Uterus (tissue), 2 donors: ENCODE data around the gene CHRNA10.

Source experiments
- POLR2A ChIP-seq, 2 donors: fragments of 450-650 bp; IDR thresholded peaks; one replicate each; pipeline ENCODE4 v1.6.1; 2016; ENCODE audit warnings: antibody characterized with exemption in 2 of 2, mild to moderate bottlenecking in 1 of 2, moderate library complexity in 1 of 2
- TF ChIP-seq, protein P1 (sequence below), 4 experiments: fragments of 200-600 bp in 2 of 4; fragments of 450-650 bp in 2 of 4; sonication (generic) in 2 of 4; IDR thresholded peaks; one replicate each; pipeline ENCODE4 v1.5.1; 2016 to 2019; ENCODE audit warnings: antibody characterized with exemption in 4 of 4, mild to moderate bottlenecking in 2 of 4, moderate library complexity in 1 of 4

DNA sequence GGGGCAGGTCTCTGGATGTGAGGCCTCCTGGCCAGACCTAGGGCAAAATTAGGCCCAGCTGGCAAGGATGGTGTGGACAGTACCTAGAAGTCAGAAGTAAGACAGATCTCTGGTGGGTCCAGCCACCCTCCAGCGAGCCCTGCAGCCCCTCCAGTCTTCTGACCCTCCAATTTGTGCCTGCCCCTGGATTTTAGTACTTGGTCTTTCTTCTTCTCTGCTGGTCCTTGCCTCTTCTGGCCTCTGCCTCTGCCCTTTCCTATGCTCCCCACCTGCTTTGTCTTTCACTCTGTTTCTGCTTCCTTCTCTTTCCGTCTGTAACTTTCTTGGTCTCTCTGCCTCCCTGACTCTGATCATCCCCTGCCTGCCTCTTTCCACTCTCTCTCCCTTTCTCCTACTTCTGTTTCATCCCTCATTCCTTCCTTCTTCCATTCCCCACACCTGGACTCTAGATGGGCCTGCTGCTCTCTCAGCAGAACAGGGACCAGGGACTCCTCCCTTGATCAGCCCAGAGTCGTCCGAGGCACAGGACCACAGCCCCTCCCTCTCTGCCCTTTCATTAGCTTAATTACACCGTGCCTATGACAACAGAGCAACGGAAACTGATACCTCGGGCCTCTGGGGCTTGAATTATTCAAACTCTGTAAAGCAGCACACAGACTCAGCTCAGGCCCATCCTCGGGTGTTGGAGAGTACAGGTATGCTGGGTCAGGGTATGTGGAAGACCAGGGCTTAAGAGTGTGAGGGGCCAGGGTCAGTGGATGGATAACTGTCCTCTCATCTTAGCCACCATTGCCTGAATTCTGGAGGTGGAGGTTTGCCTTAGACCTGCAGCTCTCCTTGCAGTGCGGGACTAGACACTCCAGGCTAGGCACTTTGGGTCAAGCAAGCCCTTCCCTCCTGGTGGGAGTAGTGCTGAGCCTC, at the start of gene CHRNA10:
- TF ChIP-seq POLR2A (IDR thresholded peaks at IDR 0.05) = no peak
- TF ChIP-seq, protein P1, sequence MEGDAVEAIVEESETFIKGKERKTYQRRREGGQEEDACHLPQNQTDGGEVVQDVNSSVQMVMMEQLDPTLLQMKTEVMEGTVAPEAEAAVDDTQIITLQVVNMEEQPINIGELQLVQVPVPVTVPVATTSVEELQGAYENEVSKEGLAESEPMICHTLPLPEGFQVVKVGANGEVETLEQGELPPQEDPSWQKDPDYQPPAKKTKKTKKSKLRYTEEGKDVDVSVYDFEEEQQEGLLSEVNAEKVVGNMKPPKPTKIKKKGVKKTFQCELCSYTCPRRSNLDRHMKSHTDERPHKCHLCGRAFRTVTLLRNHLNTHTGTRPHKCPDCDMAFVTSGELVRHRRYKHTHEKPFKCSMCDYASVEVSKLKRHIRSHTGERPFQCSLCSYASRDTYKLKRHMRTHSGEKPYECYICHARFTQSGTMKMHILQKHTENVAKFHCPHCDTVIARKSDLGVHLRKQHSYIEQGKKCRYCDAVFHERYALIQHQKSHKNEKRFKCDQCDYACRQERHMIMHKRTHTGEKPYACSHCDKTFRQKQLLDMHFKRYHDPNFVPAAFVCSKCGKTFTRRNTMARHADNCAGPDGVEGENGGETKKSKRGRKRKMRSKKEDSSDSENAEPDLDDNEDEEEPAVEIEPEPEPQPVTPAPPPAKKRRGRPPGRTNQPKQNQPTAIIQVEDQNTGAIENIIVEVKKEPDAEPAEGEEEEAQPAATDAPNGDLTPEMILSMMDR (IDR thresholded peaks at IDR 0.05) = no peak
